Aorta (tissue), 5 donors: Measurements from ENCODE around the gene HTR5A. TPM values are rescaled to one million over a fixed set of nuclear protein-coding genes. Genes with fewer than 3 reads are reported as not detected.

ENCODE experiments used
- ATAC-seq: fragments of 200-7000 bp; cut with Tn5 transposase; one replicate; pipeline ENCODE4 v1.9.1; 2022; ENCODE audit warnings: moderate library complexity; ENCODE audit not compliant: low FRiP score
- DNase-seq, 2 donors: peaks; one replicate each; pipeline ENCODE4 v3.0.0-alpha.2; 2020
- H3K27ac ChIP-seq, 2 donors: one replicate each; pipeline ENCODE4 v1.5.1; 2013; ENCODE audit warnings: low read length in 2 of 2, mild to moderate bottlenecking in 2 of 2, moderate library complexity in 2 of 2, control low read depth in 1 of 2, inconsistent platforms in 1 of 2, low read depth in 1 of 2
- H3K27me3 ChIP-seq, 2 donors: one replicate each; pipeline ENCODE4 v1.6.1; 2013; ENCODE audit warnings: control low read depth in 1 of 2, low read length in 1 of 2, mild to moderate bottlenecking in 1 of 2, moderate library complexity in 1 of 2; ENCODE audit not compliant: insufficient read depth in 2 of 2, control insufficient read depth in 1 of 2
- H3K36me3 ChIP-seq, 2 donors: one replicate each; pipeline ENCODE4 v1.6.1; 2013; ENCODE audit warnings: control low read depth in 1 of 2, low read length in 1 of 2, mild to moderate bottlenecking in 1 of 2; ENCODE audit not compliant: insufficient read depth in 2 of 2, control insufficient read depth in 1 of 2
- H3K4me1 ChIP-seq, 2 donors: one replicate each; pipeline ENCODE4 v1.6.1; 2013; ENCODE audit warnings: low read length in 2 of 2, control low read depth in 1 of 2, mild to moderate bottlenecking in 1 of 2, moderate library complexity in 1 of 2; ENCODE audit not compliant: insufficient read depth in 2 of 2, control insufficient read depth in 1 of 2
- H3K4me3 ChIP-seq, 2 donors: one replicate each; pipeline ENCODE4 v1.5.1; 2013; ENCODE audit warnings: low read length in 2 of 2, control low read depth in 1 of 2, mild to moderate bottlenecking in 1 of 2
- H3K9me3 ChIP-seq: one replicate; pipeline ENCODE4 v1.6.1; 2013; ENCODE audit warnings: mild to moderate bottlenecking, low read length; ENCODE audit not compliant: control insufficient read depth
- WGBS, 2 donors: extraction: QIAGEN DNeasy Blood & Tissue Kit; methylation state at CpG; one replicate each; pipeline ENCODE4 v1.1.7; 2013; 5-methylcytosine and 5-hydroxymethylcytosine counted together
- intact Hi-C, 2 donors: fragments of 100-400 bp; cut with DNase I; formaldehyde crosslinking; loops; one replicate each; pipeline versions ENCODE4 v1.14.2 to v1.15.0; 2022
- polyA plus RNA-seq, 2 donors: library from polyadenylated mRNA; stranded (reverse); fragments of 200-250 nt; gene quantifications; one replicate each; pipeline ENCODE4 v1.2.3, GENCODE V29; 2013
- total RNA-seq, 2 donors: library from RNA; stranded (reverse); fragmentation: NEBNext Ultra II Directional; extraction: Animal tissue kit (Norgen Biotek cat#: 25700); gene quantifications; one replicate each; pipeline ENCODE4 v1.2.1, GENCODE V29; 2021
- donor health status: healthy with polysubstance abuse.
- donor health status: Bipolar disorder and iron deficiency.
- donor health status: DM: no; HTN: no; CAD: no.
- donor health status: DM: no; HTN: no; CAD: no.
- donor health status: DM: yes; HTN: yes; CAD: no.

HTR5A gene
- total and polyA plus RNA-seq, 4 donors: not detected

DNA sequence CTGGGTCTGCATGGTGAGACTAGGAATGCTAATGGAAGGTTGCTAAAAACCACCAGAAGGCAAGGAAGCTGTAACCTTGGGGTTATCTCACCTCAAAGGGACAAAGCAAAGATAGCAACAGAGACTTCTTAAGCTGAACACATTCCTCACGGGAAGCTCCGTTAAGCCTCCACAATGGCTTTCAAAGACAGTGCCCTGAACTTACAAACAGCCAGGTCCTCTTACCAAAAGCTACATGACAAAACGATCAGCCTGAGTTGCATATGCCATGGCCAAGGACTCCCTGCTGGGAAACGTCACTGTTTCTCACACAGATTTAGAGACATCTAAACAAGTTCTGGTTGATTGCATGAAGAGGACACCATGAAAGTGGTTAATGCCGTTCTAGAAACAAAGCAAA, 52.7 kb downstream of the HTR5A start:
- H3K9me3 ChIP-seq: peaks cover 7% of the 10 kb centered on the region
- ATAC-seq (no peak), DNase-seq (no peak)
- intact Hi-C loops: no loop called here
- no peaks in the 10 kb centered on the region for H3K4me1 ChIP-seq
- H3K27ac ChIP-seq: no peak overlapping the region
- H3K4me3 ChIP-seq: no peak overlapping the region
- 30 to 41% methylated on average over 5 of the region's 5 CpGs for WGBS, 2 donors
- no peaks in the 10 kb centered on the region for H3K36me3 ChIP-seq
- peaks cover 0 to 5% of the 10 kb centered on the region in 2 donors for H3K27me3 ChIP-seq

DNA sequence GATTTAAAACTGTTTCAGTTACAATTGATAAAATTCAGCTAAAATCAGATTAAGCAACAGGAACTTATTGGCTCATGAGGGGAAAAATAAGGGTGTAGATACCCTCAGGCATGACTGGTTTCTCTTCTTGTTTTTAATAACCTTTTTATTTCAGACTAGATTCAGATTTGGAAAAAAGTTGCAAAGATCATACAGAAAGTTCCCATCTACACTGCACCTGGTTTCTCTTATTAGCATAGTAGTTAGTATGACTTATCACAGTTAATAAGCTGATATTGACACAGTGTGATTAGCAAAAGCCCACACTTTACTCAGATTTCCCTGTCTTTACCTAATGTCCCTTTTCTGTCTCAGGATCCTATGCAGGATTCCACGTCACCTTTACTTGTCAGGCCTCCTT, 53.3 kb downstream of the HTR5A start:
- intact Hi-C loops: no loop called here
- 67 to 80% methylated on average over 1 of the region's 1 CpG for WGBS, 2 donors

DNA sequence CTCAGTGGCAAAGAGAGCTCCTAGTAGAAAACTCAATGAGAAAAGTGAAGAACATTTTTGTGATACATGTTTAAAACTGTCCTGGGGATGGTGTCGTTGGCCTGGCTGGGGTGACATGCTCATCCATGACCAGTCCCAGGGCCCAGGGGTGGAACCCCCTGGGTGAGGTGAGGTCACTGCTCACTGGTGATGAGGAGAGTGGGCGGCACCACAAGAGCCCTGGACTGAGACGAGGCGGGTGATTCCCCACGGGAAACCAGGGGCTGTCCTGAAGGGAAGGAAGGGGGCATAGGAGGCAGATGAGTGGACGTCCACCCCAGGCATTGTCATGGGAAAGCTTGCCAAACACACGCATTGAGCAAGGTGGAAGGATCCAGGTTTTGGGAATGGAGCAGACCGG, 54.6 kb downstream of the HTR5A start:
- intact Hi-C loops: no loop called here
- no peak for DNase-seq
- 75 to 81% methylated on average over 8 of the region's 8 CpGs for WGBS, 2 donors

More for the DNA sequence above, 53.3 kb downstream of the HTR5A start:
- H3K4me1 ChIP-seq: no peaks in the 10 kb centered on the region
- no peaks in the 10 kb centered on the region for H3K36me3 ChIP-seq
- H3K27ac ChIP-seq: no peak overlapping the region
- ATAC-seq (no peak), DNase-seq (no peak)
- peaks cover 0 to 5% of the 10 kb centered on the region in 2 donors for H3K27me3 ChIP-seq
- H3K9me3 ChIP-seq: peaks cover 7% of the 10 kb centered on the region
- H3K4me3 ChIP-seq: no peak overlapping the region

DNA sequence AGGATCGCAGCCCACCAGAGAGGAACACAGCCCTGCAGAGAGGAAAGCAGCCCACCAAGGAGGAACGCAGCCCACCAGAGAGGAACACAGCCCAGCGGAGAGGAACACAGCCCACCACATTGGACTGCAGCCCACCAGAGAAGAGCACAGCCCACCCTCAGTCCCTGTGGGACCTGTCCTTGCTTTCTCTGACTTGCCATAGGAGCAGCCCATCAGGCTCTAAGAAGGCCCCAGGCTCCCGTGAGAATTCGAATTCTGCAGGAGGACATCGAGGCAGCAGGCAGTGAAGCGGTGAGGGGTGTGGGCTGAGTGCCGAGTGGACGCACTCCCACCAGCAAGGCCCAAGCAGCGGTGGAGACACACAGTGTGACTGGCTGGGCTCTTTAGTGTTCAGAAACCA, 59.1 kb downstream of the HTR5A start:
- no peak for DNase-seq
- Histone ChIP-seq H3K9me3 (no peaks in the 10 kb centered on the region), H3K36me3 (no peaks in the 10 kb centered on the region), H3K4me3 (no peak overlapping the region), H3K4me1 (no peaks in the 10 kb centered on the region), H3K27me3 (no peaks in the 10 kb centered on the region), H3K27ac (no peak overlapping the region)
- intact Hi-C loops: no loop called here
- no peak for ATAC-seq
- WGBS, 2 donors: 90 to 96% methylated on average over 10 of the region's 10 CpGs

More for the DNA sequence above, 54.6 kb downstream of the HTR5A start:
- no peaks in the 10 kb centered on the region for H3K36me3 ChIP-seq
- H3K4me3 ChIP-seq: no peak overlapping the region
- peaks cover 0 to 5% of the 10 kb centered on the region in 2 donors for H3K27me3 ChIP-seq
- ATAC-seq: no peak
- peaks cover 7% of the 10 kb centered on the region for H3K9me3 ChIP-seq
- no peak overlapping the region for H3K27ac ChIP-seq
- H3K4me1 ChIP-seq: no peaks in the 10 kb centered on the region

DNA sequence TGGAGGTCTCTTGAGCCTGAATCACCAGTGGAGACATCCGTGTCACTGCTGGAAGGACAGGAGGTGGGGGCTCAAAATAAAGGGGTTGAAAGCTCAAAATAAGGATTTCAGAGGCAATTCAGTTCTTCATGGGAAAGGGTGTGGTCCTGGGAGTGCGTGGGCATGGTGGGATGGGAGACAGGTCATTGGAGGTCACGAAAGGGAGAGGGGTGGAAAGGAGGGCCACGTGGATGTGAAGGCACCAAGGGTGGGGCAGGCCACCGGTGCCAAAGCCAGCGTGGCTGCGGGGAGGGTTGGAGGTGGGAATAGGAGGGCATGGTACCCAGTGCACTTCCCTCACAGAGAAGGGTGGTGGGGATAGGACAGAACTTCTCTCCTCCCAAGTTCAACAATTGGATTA, 59.7 kb downstream of the HTR5A start:
- WGBS, 2 donors: 84 to 86% methylated on average over 7 of the region's 7 CpGs
- Histone ChIP-seq H3K27ac (no peak overlapping the region), H3K9me3 (no peaks in the 10 kb centered on the region), H3K36me3 (no peaks in the 10 kb centered on the region), H3K27me3 (no peaks in the 10 kb centered on the region), H3K4me3 (no peak overlapping the region), H3K4me1 (no peaks in the 10 kb centered on the region)
- no peak for ATAC-seq
- intact Hi-C loops: no loop called here
- no peak for DNase-seq

DNA sequence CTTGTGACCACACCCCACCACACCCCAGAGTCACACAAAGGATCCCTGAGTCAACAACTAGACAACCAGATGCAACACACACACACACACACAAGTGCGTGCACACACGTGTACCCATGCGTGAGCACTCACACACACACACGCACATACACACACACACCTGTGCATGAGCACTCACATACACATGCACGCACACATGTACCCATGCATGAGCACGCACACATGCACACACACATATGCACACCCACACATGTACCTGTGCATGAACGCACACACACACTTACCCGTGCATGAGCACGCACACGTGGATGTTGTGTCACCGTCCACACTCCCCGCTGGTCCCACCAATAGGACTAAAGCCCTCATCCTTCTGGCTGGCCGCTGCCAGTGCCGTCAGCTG, 60.4 kb downstream of the HTR5A start:
- Histone ChIP-seq H3K9me3 (no peaks in the 10 kb centered on the region), H3K36me3 (no peaks in the 10 kb centered on the region), H3K4me3 (no peak overlapping the region), H3K27me3 (no peaks in the 10 kb centered on the region), H3K27ac (no peak overlapping the region), H3K4me1 (no peaks in the 10 kb centered on the region)
- no peak for DNase-seq
- ATAC-seq: no peak
- intact Hi-C loops: no loop called here
- WGBS, 2 donors: 93 to 95% methylated on average over 14 of the region's 14 CpGs

DNA sequence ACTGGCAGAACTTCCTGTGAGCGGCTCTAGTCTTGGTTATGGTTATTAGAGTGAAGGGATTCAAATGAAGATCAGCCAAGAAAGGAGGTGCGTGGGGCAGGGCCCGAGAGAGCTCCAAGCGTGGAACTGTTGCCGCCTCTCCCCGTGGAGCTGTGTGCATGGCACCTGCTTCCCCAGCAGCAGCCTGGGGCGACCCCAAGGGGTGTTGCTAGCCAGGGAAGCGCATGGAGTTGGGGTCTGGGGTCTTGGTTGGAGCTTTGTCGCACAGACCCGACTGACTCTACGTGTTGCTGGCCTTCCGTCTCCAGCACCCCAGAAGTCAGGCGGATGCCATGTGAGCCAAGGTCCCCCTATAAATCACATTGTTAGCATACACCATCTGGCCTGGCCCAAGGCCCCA, 61.0 kb downstream of the HTR5A start:
- 87 to 89% methylated on average over 13 of the region's 13 CpGs for WGBS, 2 donors
- intact Hi-C loops: no loop called here

DNA sequence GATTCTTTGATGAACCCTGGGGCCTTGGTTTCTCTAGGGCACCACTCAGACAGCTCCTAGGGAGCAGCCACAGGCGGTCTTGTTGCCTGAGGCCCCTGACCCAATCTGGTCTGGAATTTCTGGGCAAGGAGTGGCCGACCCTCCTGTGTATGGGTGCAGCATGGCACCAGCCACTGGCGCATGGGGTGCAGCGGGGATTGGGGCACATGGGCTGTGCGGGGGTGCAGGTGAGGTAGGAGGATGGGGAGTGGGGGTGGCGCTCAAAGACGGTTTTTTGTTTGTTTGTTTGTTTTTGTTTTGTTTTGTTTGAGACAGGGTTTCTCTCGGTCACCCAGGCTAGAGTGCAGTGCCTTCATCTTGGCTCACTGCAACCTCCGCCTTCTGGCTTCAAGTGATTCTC, 62.3 kb downstream of the HTR5A start:
- no peaks in the 10 kb centered on the region for H3K4me1 ChIP-seq
- 76 to 82% methylated on average over 9 of the region's 9 CpGs for WGBS, 2 donors
- ATAC-seq (no peak), DNase-seq (no peak)
- intact Hi-C loops: no loop called here
- peaks cover 3% of the 10 kb centered on the region for H3K9me3 ChIP-seq
- H3K27ac ChIP-seq: no peak overlapping the region
- no peak overlapping the region for H3K4me3 ChIP-seq
- H3K27me3 ChIP-seq: no peaks in the 10 kb centered on the region
- no peaks in the 10 kb centered on the region for H3K36me3 ChIP-seq

More for the DNA sequence above, 61.0 kb downstream of the HTR5A start:
- DNase-seq: no peak
- Histone ChIP-seq H3K4me3 (no peak overlapping the region), H3K27ac (no peak overlapping the region), H3K9me3 (no peaks in the 10 kb centered on the region), H3K27me3 (no peaks in the 10 kb centered on the region), H3K36me3 (no peaks in the 10 kb centered on the region), H3K4me1 (no peaks in the 10 kb centered on the region)
- no peak for ATAC-seq

DNA sequence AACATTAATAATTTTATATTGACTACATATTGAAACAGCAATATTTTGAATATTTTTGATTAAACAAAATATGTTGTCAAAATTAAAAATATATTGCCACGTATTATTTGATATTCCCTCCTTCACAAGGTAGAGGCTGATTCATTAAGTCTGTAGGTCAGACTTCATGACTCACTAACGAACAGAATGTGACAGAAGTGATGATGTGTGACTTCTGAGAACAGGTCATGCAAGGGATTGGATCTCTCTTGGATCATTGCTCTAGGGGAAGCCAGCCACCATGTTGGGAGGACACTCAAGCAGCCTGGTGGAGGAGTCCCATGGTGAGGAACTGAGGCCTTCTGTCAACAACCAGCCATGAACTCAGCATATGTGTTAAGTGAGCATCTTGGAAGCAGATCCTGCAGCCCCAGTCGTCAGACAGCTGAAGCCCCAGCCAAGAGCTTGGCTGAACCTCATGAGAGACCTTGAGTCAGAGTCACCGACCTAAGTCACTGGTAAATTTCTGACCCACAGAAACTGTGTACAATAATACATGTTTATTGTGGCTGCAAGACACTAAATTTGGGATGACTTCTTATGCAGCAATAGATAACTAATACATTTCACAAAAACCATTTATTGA, 66.6 kb downstream of the HTR5A start:
- intact Hi-C loops: no loop called here
- Histone ChIP-seq H3K9me3 (peaks cover 3% of the 10 kb centered on the region), H3K4me1 (no peaks in the 10 kb centered on the region), H3K27me3 (no peaks in the 10 kb centered on the region), H3K4me3 (no peak overlapping the region), H3K27ac (no peak overlapping the region), H3K36me3 (no peaks in the 10 kb centered on the region)
- ATAC-seq: no peak
- 49 to 54% methylated on average over 4 of the region's 4 CpGs for WGBS, 2 donors
- DNase-seq: no peak
